T-helper 9 cell (primary cell): Measurements from ENCODE around the gene NDUFS8.

Source experiments
- DNase-seq: peaks from one replicate; pipeline ENCODE4 v3.0.0-alpha.2; 2020

The NDUFS8 gene

GRCh38 chr11:68003846-68004550 lies 26.5 kb upstream of the NDUFS8 start, which contains the start of gene UNC93B1:
Gene UNC93B1 (minus strand): TSS chr11:68004097. CDS start chr11:68004043, 54 bp downstream.
- peak; percentile 63 for DNase-seq

DNA sequence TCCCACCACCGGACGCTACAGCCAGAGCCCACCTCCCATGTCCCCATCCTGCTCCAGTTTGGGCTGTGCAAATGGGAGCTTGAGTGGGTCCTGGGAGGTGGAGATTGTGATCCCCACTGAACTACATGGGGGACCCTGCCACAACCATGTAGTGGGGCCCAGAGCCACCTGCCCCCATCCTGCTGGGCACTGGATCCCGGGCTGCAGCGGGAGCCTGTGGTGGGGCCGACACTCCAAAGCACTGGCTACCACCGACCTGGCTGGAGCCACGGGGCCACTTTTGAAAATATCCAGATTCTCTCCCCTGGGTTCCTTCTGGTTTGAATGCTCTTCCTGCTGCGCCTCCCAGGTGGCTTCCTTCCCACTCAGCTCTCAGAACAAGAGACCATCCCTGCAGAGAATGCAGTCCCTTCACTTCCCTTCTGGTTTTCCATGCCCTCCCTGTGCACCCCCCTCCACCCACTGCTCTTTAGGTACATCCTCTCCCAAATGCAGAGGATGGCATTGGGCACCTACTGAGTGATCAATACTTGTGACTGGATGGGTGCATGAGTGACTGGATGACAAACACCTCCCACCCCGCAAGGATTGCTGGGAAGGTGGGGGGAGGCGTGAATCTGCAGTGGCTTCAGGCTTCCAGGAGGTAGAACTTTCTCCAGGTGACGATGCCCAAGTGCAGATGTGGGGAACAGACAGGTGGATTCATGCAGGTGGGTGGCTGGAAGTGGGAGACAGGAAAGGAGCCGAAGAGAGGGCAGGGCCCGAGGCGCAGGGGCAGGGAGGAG lies 25.7 kb upstream of the NDUFS8 start:
- DNase-seq: no peak

DNA sequence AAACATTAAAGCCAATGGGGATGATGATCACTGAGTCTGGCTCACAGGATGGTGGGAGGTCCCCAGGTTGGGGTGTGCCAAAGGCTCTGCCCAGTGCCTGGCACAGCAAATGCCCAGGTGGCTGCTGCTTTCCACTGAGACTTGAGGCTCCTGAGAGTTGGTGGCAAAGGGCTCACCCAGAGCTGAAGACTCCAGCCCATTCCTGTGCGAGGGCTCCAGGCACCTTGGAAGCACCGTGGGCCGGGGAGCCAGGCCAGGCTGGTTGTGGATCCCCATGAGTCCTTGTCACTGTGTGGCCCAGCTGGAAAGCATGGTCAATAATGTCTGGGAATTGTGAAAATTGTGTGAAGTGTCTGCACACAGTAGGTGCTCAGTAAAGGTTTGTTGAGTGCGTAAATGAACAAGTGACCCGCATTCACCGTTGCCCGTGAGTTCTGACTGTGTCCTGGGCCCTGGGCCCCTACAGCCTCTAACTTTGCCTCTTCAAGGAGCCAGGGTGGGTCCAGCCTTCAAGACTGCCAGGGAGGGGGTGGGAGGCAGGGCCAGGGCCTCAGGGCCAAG lies 23.8 kb upstream of the NDUFS8 start:
- DNase-seq: no peak

GRCh38 chr11:68007498-68008380 lies 22.7 kb upstream of the NDUFS8 start:
- no peak for DNase-seq

GRCh38 chr11:68008381-68009337 lies 21.8 kb upstream of the NDUFS8 start:
- no peak for DNase-seq

- no peak for DNase-seq
These were observed 20.9 kb upstream of the NDUFS8 start for GRCh38 chr11:68009391-68010089.

DNA sequence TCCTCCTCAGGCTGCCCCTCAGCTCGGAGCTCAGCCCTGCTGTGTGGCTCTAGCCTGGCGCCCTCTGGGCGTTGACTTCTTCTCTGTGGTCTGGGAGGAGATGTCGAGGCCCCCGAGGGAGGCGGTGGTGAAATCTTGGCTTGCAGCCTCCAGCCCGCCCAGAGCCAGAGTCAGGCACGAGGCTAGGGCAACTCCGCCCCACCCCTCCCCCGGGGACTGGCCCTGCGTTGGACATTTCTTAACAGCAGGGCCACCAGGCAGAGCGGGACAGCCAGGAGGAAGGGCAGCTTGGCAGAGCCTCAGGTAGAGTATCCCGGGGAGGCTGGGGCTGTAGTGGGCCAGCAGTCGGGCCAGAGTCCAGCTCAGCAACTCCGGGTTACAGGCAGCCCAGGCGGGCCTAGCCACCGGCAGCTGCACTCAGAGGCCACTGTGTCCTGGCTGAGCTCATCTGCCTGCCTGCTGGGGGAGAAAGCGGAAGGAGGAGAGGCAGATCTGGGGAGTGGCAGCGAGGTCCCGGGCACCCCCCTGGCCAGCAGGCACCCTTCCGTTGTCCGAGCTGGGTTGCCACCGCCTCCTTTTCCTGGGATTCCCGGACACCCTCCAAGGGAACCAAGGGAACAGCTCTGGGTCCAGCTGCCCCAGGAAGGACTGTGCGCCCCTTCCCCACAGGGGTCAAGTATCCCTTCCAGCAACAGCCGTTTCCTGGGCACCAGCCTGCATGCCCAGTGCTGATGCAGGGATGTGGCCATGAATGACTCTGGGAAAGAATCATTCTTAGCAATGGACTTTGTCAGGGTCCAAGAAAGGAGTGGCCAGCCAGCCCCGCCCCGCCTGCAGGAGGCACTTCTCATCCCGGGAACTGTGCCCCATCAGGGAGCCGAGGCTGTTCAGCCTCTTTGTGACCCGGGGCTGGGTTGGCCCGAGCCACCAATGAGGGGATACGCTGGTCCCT lies 20.1 kb upstream of the NDUFS8 start, which contains the start of gene ALDH3B1:
Gene ALDH3B1, plus strand, starts transcription at position 238 of the 952 bp plus-strand sequence. CDS start 4,971 bp downstream, outside the sequence.
- DNase-seq: no peak

DNA sequence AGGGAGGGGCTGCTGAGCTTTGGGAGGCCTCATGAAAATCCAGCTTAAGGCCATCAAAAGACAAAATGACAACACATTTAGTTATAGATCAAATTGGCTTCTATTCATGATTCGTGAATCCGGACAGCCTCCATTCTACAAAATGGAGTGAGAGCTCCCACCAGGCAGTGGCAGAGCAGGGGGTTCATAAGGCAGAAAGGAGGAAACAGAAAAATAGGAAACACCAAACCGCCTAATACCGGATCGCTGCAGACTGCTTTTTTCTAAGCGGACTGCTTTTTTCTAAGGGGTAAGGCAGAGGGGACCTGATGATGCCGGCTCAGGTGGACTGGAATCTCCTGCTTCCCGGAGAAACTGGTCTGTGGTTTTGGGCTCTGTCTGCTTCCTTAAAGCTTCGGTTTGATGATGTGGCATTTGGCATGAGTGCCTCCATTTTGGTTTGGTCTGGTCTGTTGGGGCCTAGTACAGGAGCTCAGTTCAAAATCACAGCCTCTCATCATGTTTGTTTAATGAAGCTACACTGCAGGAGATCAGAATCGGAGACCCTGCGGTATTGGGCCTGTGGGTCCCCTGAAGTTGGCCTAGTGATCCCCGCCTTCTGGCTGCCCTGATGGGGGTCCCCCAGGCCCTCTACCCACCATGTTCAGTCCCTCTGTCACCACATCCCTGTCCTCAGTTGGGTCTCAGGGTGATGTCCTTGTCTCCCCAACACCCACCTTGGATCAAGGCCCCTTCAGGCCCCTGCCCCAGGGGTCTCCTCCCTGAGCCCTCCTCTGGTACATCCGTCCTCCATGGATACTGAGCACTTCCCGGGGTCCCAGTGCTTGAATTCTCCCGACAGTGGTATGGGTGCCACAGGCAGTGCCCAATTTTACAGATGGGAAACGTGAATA lies 19.2 kb upstream of the NDUFS8 start:
- no peak for DNase-seq

DNA sequence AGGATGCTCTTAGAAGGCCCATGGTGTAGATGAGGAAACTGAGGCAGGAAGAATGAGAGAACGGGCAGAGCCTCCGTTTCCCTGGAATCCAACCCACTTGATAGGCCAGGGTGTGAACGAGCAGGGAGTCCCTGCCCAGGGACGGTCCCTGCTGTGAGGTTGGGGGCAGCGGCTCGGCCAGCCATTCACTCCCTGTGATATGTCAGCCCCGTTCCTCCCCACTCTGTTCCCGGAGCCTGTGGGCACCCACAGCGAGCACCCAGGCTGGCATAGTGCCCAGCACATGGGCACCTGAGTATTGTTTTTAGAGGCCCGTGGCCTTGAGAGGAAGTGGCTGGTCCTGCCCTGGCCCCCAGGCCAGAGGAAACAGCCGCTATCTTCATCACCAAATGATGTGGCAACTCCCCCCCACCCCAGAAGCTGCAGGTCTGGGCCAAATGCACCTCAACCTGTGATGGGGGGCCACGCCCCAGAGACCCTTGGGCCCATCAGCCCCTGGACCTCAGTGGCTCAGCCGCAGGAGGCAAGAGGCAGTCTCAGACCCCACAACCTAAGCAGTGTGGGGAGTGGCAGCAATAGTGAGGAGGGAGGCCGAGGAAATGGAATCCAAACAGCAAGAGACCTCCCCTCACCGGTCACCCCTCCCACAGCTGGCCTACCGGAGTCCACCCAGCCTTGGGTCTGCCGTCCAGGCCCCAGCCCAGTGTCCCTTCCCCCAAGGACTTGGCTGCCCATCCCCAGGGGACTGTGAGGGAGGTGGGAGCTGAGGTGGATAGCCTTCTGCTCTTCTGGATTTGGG lies 18.2 kb upstream of the NDUFS8 start:
- no peak for DNase-seq

DNA sequence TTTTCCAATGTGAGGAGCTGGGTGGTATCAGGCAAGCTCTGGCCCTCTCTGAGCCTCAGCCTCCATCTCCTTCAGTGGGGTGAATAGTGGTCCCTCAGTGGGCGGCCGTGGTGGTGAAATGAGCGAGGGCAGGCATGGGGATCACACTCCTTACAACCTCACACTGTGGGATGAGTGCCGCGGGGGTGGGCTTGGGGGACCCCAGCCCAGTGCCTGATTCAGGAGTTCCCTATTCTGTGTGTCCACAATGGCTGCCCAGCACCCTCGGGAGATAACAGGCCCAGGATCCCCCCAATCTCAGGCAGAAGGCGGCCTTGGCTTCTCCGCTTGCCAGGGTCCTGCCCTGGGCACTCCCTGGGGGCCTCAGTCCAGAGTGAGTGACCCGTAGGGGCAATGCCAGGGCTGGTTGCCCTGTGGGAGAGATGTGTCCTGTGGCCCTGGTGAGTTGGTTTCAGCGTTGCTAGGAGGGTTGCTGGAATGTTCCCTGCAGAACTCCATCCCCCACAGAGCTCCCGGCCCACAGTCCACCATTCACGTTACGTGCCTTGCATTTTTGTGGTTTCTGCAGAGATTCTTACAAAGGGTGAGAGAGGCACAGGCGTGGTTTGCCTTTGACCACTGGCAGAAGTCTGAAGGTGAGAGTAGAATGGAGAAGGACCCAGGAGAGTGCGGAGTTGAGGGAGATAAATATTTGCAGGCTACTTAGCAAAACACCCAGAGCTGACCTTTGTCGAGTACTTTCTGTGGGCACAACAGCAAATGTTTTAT lies 17.5 kb upstream of the NDUFS8 start:
- no peak for DNase-seq

DNA sequence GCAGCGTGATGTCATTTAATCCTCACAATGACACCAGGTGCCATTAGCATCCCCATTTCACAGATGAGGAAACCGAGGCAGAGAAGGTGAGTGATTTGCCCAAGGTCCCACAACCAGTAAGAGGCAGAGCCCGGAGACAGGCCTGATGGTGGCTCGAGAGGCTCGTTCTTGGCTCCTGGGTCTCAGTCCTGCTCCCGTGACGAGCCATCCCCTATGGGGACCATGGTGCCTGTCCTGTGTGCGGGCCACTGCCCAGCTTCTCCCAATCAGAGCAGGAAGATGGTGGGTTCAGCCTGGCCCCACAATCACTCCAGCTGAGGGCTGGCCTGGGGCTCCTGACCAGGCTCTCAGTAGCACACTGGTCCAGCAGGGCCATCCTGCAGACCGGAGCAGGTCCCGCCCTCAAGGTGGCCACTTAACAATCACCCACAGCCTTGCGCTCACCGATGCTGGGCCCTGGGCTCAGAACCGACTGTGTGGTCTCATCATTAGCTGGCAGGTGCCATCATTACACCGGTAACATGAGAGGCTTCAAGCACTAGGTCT lies 16.8 kb upstream of the NDUFS8 start:
- DNase-seq: no peak

- DNase-seq: no peak
These were observed 16.1 kb upstream of the NDUFS8 start for GRCh38 chr11:68014157-68014946.

- no peak for DNase-seq
These were observed 15.5 kb upstream of the NDUFS8 start for GRCh38 chr11:68014947-68015447.

GRCh38 chr11:68015467-68015866 lies 15.0 kb upstream of the NDUFS8 start:
- DNase-seq: no peak

- DNase-seq: no peak
These were observed 14.1 kb upstream of the NDUFS8 start for GRCh38 chr11:68016161-68016903.
